Measurements from ENCODE around the gene VIL1. TPM values are rescaled to one million over a fixed set of nuclear protein-coding genes. Genes with fewer than 3 reads are reported as not detected.

Gene VIL1
- total and polyA plus RNA-seq, 9 of the 15 experiments (the other 6 are each of a cell fraction or from before 2014, with no cell fraction given), result 0.51 to 2.7 (median 1.2) TPM

DNA sequence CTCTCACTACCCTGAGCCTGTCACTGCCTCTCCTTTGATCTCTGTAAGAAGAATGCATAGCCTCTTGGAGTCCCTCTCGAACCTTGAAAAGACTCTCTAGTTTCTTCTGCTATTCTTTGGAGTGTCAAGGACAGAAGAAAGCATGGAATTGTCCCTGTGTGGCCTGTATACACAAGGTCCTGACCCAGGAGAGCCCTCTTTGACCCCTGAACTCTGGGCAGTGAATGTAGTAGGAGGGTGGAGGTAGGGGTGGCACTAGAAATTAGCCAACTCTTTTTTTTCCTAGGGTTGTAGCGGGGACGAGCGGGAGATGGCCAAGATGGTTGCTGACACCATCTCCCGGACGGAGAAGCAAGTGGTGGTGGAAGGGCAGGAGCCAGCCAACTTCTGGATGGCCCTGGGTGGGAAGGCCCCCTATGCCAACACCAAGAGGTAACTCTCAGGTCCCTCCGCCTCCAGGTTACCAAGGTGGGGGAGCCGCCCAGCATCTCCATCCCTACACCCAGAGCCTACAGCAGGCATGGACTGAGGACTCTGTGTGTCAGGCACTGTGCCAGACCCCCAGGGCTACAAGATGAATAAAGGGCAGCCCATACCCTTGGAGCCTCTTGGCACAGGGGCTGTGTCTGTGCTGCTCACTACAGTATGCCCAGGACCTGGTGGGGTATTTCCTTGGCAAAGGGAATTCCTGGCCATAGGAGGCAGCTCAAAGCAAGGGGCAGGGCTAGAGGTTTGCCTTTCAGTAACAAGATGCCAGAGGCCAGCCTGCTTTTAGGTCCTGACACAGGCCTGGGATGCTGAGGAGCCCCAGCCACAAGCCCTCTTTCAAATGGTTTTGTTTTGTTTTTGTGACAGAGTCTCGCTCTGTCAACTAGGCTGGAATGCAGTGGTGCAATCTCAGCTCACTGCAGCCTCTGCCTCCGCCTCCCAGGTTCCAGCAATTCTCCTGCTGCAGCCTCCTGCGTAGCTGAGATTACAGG is 16.4 kb downstream of the VIL1 start (continued):
- TF ChIP-seq, protein P1, sequence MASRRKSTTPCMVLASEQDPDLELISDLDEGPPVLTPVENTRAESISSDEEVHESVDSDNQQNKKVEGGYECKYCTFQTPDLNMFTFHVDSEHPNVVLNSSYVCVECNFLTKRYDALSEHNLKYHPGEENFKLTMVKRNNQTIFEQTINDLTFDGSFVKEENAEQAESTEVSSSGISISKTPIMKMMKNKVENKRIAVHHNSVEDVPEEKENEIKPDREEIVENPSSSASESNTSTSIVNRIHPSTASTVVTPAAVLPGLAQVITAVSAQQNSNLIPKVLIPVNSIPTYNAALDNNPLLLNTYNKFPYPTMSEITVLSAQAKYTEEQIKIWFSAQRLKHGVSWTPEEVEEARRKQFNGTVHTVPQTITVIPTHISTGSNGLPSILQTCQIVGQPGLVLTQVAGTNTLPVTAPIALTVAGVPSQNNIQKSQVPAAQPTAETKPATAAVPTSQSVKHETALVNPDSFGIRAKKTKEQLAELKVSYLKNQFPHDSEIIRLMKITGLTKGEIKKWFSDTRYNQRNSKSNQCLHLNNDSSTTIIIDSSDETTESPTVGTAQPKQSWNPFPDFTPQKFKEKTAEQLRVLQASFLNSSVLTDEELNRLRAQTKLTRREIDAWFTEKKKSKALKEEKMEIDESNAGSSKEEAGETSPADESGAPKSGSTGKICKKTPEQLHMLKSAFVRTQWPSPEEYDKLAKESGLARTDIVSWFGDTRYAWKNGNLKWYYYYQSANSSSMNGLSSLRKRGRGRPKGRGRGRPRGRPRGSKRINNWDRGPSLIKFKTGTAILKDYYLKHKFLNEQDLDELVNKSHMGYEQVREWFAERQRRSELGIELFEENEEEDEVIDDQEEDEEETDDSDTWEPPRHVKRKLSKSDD (conservative IDR thresholded peaks at IDR 0.05; ENCODE audit: low read length), result no peak
- TF ChIP-seq NCOA6 (IDR thresholded peaks at IDR 0.05), result no peak
- no peak for TF ChIP-seq CTBP1 (IDR thresholded peaks at IDR 0.05; ENCODE audit: borderline replicate concordance)

DNA sequence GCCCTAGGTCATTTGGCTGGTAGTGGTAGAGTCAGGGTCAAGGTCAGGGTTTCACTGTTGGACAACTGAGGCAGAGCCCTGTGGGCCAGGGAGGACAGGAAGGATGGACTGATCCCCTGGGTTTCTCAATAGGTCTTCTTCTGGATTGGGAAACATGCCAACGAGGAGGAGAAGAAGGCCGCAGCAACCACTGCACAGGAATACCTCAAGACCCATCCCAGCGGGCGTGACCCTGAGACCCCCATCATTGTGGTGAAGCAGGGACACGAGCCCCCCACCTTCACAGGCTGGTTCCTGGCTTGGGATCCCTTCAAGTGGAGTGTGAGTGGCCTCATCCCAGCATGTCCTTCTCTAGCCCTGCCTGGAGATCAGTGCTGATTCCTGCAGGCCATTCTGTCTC is 18.1 kb downstream of the VIL1 start:
- DNase-seq (ENCODE audit: extremely low read depth in 1 of 4, low spot score in 3 of 4), result no peak
- intact Hi-C loops (cut with micrococcal nuclease), result no loop called here
- 33% methylated on average over 3 of the region's 5 CpGs for WGBS (ENCODE audit: insufficient coverage, low coverage, missing lambda C conversion rate)
- no peak overlapping the region for H3K9ac ChIP-seq (ENCODE audit: insufficient read depth in 1 of 2, low read depth in 2 of 2, low read length in 2 of 2)
- H3K9me3 ChIP-seq (replicated peaks; ENCODE audit: control insufficient read depth, insufficient read depth, low read depth, low read length), result no peaks in the 10 kb centered on the region
- TF ChIP-seq BRCA1 (IDR thresholded peaks at IDR 0.05) (no peak), BRCA1 (CRISPR knock-in tag; IDR thresholded peaks at IDR 0.05) (no peak), TBP (optimal IDR thresholded peaks at IDR 0.05; ENCODE audit: low read depth, low read length) (no peak), KDM1A (IDR thresholded peaks at IDR 0.05) (no peak), NR2F6 (CRISPR knock-in tag; IDR thresholded peaks at IDR 0.05) (no peak), L3MBTL2 (IDR thresholded peaks at IDR 0.05) (no peak), GABPB2 (CRISPR knock-in tag; conservative IDR thresholded peaks at IDR 0.05) (no peak), ERF (CRISPR knock-in tag; IDR thresholded peaks at IDR 0.05) (no peak), PML (IDR thresholded peaks at IDR 0.05; ENCODE audit: low read length) (no peak), MECOM (CRISPR knock-in tag; IDR thresholded peaks at IDR 0.05) (no peak), RNF2 (IDR thresholded peaks at IDR 0.05) (no peak), ZNF217 (CRISPR knock-in tag; IDR thresholded peaks at IDR 0.05) (no peak), MCM5 (IDR thresholded peaks at IDR 0.05; ENCODE audit: low read depth) (no peak)
- TF ChIP-seq, protein P2, sequence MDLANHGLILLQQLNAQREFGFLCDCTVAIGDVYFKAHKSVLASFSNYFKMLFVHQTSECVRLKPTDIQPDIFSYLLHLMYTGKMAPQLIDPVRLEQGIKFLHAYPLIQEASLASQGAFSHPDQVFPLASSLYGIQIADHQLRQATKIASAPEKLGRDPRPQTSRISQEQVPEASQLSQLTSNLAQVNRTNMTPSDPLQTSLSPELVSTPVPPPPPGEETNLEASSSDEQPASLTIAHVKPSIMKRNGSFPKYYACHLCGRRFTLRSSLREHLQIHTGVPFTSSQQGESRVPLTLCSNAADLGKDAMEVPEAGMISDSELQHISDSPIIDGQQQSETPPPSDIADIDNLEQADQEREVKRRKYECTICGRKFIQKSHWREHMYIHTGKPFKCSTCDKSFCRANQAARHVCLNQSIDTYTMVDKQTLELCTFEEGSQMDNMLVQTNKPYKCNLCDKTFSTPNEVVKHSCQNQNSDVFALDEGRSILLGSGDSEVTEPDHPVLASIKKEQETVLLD (IDR thresholded peaks at IDR 0.05), result no peak
- TF ChIP-seq, protein P3, sequence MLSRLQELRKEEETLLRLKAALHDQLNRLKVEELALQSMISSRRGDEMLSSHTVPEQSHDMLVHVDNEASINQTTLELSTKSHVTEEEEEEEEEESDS (CRISPR knock-in tag; IDR thresholded peaks at IDR 0.05), result no peak
- ChIA-PET POLR2A (interaction anchor here (0.6 to 0.7 kb wide), 3 partner anchors 10 to 853 kb away, joined by 3 to 4 read pairs (median 4); no protein-coding TSS in a partner anchor), CTCF (ENCODE audit: low intra/inter-chr PET ratio) (no interaction called here)
- ATAC-seq, result no peak
- no peaks in the 10 kb centered on the region for H4K20me1 ChIP-seq (replicated peaks; ENCODE audit: control insufficient read depth, insufficient read depth, low read length)
- H3K4me2 ChIP-seq (ENCODE audit: insufficient read depth, low read length), result no peak overlapping the region
- H3K36me3 ChIP-seq (ENCODE audit: control insufficient read depth, insufficient read depth, low read length), result no peaks in the 10 kb centered on the region
- BruUV-seq (replicated peaks), result no TSS peak
- no peak overlapping the region for H3K4me3 ChIP-seq
- H3K9me1 ChIP-seq (ENCODE audit: control insufficient read depth, insufficient read depth, low read length), result no peaks in the 10 kb centered on the region
- in situ Hi-C loops (cut with MboI), result no loop called here
- no peaks in the 10 kb centered on the region; a peak in 2 of 5 replicates for H3K4me1 ChIP-seq (replicated peaks in 1 of 2; ENCODE audit: control insufficient read depth in 2 of 2, insufficient read depth in 2 of 2, low read length in 2 of 2)
- no peak for FAIRE-seq
- no peaks in the 10 kb centered on the region for H3K27me3 ChIP-seq (ENCODE audit: control insufficient read depth in 2 of 2, insufficient read depth in 2 of 2, low read length in 2 of 2)
- no peaks in the 10 kb centered on the region for H3K79me2 ChIP-seq (ENCODE audit: control insufficient read depth, insufficient read depth, low read length)
- no peak overlapping the region for H3K27ac ChIP-seq (ENCODE audit: extremely low read depth, low read depth, low read length)
- H2AFZ ChIP-seq (ENCODE audit: low read depth, low read length), result no peak overlapping the region

Measured in K562 (cell line).